WTC11 (cell line): ENCODE data around the gene RPUSD3. TPM values are rescaled to one million over a fixed set of nuclear protein-coding genes. Genes with fewer than 3 reads are reported as not detected.
A peak's percentile ranks its signal among the peaks of the same experiment; 100 is the strongest.

ENCODE experiments used
- ATAC-seq: fragments of 200-7000 bp; cut with Tn5 transposase; 2 replicates; pipeline ENCODE4 v1.10.0; 2021; ENCODE audit warnings: mild to moderate bottlenecking, moderate library complexity
- CTCF ChIA-PET: fragments of 300-600 bp; sonication (Branson Sonifier 250); formaldehyde crosslinking; loops from one replicate; lab custom pipeline; 2021; ENCODE audit warnings: antibody characterized with exemption; lab: Charles Lee
- POLR2A ChIA-PET: fragments of 350-600 bp; sonication (Branson Sonifier 250); formaldehyde crosslinking; loops from one replicate; lab custom pipeline; 2021; ENCODE audit warnings: antibody characterized with exemption; lab: Charles Lee
- DNase-seq: peaks from one replicate; pipeline ENCODE4 v3.0.0; 2021; ENCODE audit warnings: low spot score
- H3K27ac Mint-ChIP-seq: 2 replicates; pipeline ENCODE4 v1.8.0; 2021; ENCODE audit warnings: mixed read lengths
- H3K27me3 Mint-ChIP-seq: 2 replicates; pipeline ENCODE4 v1.8.0; 2021; ENCODE audit warnings: low read depth, mild to moderate bottlenecking, moderate library complexity, mixed read lengths
- H3K36me3 Mint-ChIP-seq: 2 replicates; pipeline ENCODE4 v1.8.0; 2021; ENCODE audit warnings: mixed read lengths
- H3K4me1 Mint-ChIP-seq: 2 replicates; pipeline ENCODE4 v1.8.0; 2022; ENCODE audit warnings: mixed read lengths
- H3K4me3 Mint-ChIP-seq: 2 replicates; pipeline ENCODE4 v1.8.0; 2021; ENCODE audit warnings: mild to moderate bottlenecking, moderate library complexity, mixed read lengths
- H3K9me3 Mint-ChIP-seq: 2 replicates; pipeline ENCODE4 v1.8.0; 2021; ENCODE audit warnings: mixed read lengths
- E2F1 ChIP-seq: sonication (generic); formaldehyde crosslinking; IDR thresholded peaks from 2 replicates; pipeline ENCODE4 v1.8.0; 2022; ENCODE audit warnings: mild to moderate bottlenecking, missing genetic modification reagents
- E2F4 ChIP-seq: sonication (generic); formaldehyde crosslinking; IDR thresholded peaks from 2 replicates; pipeline ENCODE4 v1.8.1; 2022; ENCODE audit warnings: low read depth, mild to moderate bottlenecking, moderate library complexity, missing genetic modification reagents, borderline replicate concordance
- ESRRA ChIP-seq: sonication (generic); formaldehyde crosslinking; IDR thresholded peaks from 2 replicates; pipeline ENCODE4 v1.8.1; 2022; ENCODE audit warnings: mild to moderate bottlenecking, missing genetic modification reagents, borderline replicate concordance
- ETV6 ChIP-seq: sonication (generic); formaldehyde crosslinking; IDR thresholded peaks from 2 replicates; pipeline ENCODE4 v1.8.1; 2022; ENCODE audit warnings: mild to moderate bottlenecking, missing genetic modification reagents
- GABPB1 ChIP-seq: sonication (generic); formaldehyde crosslinking; IDR thresholded peaks from 2 replicates; pipeline ENCODE4 v1.8.1; 2023; ENCODE audit warnings: mild to moderate bottlenecking, missing genetic modification reagents
- MYBL2 ChIP-seq: sonication (generic); formaldehyde crosslinking; IDR thresholded peaks from 2 replicates; pipeline ENCODE4 v1.8.1; 2023; ENCODE audit warnings: mild to moderate bottlenecking, moderate library complexity, missing genetic modification reagents
- NFATC4 ChIP-seq: fragments of 250-450 bp; sonication (Bioruptor Pico); IDR thresholded peaks from 2 replicates; pipeline ENCODE4 v1.9.0; 2021; ENCODE audit warnings: mild to moderate bottlenecking
- STAT6 ChIP-seq: sonication (generic); formaldehyde crosslinking; conservative IDR thresholded peaks from 2 replicates; pipeline ENCODE4 v1.8.1; 2023; ENCODE audit warnings: mild to moderate bottlenecking, low read depth, missing genetic modification reagents, moderate library complexity
- ZBTB21 ChIP-seq: sonication (generic); formaldehyde crosslinking; IDR thresholded peaks from 2 replicates; pipeline ENCODE4 v1.8.1; 2023; ENCODE audit warnings: mild to moderate bottlenecking, missing genetic modification reagents, borderline replicate concordance
- ZNF263 ChIP-seq: sonication (generic); formaldehyde crosslinking; IDR thresholded peaks from 2 replicates; pipeline ENCODE4 v1.8.1; 2022; ENCODE audit warnings: low read depth, mild to moderate bottlenecking, moderate library complexity, missing genetic modification reagents
- ZNF423 ChIP-seq: fragments of 250-450 bp; sonication (Bioruptor Pico); IDR thresholded peaks from 2 replicates; pipeline ENCODE4 v2.1.2; 2022; ENCODE audit warnings: mild to moderate bottlenecking, moderate library complexity
- ZNF512 ChIP-seq: sonication (generic); formaldehyde crosslinking; IDR thresholded peaks from 2 replicates; pipeline ENCODE4 v1.8.1; 2022; ENCODE audit warnings: missing genetic modification reagents, borderline replicate concordance
- total RNA-seq: library from RNA; stranded (reverse); gene quantifications from 3 replicates; pipeline ENCODE4 v1.2.3, GENCODE V29; 2021
- TF ChIP-seq, protein P1 (sequence below): sonication (generic); formaldehyde crosslinking; IDR thresholded peaks from 2 replicates; pipeline ENCODE4 v1.8.1; 2023; ENCODE audit warnings: mild to moderate bottlenecking, missing genetic modification reagents
- TF ChIP-seq, protein P2 (sequence below): sonication (generic); formaldehyde crosslinking; IDR thresholded peaks from 2 replicates; pipeline ENCODE4 v1.8.1; 2022; ENCODE audit warnings: low read depth, missing genetic modification reagents, borderline replicate concordance

RPUSD3 gene
- total RNA-seq, 1 experiment from 2014 or later, result 95.5 TPM

DNA sequence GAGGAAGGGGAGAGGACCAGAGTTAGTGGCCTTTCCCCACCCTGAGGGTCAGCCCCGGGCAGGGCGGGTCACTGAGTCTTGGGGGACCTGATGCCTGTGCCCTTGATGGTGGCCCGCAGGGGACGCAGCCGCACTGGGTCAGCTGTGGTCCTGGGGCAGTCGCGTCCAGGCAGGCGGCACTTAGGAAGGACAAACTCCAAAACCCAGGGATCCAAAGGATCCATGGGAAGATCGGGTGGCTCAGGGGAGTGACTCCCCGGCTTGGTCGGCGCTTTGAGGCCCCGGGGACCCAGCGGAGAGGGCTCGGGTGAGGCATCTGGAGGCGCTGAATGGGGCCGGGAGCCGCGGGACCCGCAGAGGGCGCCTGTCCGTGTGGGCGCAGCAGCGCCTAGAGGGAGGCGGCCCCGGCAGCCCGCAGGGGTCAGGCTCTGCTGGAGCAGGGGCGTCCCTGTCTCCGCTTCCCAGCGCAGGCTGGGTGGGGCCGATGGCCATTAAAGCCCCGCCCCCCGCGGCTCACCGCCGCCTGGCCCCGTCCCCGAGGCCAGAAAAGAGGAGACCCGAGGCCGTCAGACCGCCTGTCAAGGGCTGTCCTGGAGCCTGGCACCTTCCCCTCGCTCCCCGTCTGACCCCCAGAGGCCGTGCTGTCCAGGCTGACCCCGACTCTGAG is 18.7 kb upstream of the RPUSD3 start:
- TF ChIP-seq, protein P1, sequence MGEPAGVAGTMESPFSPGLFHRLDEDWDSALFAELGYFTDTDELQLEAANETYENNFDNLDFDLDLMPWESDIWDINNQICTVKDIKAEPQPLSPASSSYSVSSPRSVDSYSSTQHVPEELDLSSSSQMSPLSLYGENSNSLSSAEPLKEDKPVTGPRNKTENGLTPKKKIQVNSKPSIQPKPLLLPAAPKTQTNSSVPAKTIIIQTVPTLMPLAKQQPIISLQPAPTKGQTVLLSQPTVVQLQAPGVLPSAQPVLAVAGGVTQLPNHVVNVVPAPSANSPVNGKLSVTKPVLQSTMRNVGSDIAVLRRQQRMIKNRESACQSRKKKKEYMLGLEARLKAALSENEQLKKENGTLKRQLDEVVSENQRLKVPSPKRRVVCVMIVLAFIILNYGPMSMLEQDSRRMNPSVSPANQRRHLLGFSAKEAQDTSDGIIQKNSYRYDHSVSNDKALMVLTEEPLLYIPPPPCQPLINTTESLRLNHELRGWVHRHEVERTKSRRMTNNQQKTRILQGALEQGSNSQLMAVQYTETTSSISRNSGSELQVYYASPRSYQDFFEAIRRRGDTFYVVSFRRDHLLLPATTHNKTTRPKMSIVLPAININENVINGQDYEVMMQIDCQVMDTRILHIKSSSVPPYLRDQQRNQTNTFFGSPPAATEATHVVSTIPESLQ (CRISPR knock-in tag), result no peak
- TF ChIP-seq STAT6 (CRISPR knock-in tag), result no peak
- 0 out of 2 replicates have a peak, but pooled peaks have one; percentile 28 for TF ChIP-seq E2F1
- TF ChIP-seq ZBTB21 (CRISPR knock-in tag), result no peak
- no peak for TF ChIP-seq NFATC4 (CRISPR knock-in tag)
- no peak for TF ChIP-seq MYBL2 (CRISPR knock-in tag)
- TF ChIP-seq E2F4 (CRISPR knock-in tag), result no peak
- peak; percentile 56; the same call in 1 of the 2 replicates for TF ChIP-seq ZNF423
- peak; percentile 59; the same call in 1 of the 2 replicates for TF ChIP-seq GABPB1
- TF ChIP-seq ZNF263 (CRISPR knock-in tag), result no peak
- 0 out of 2 replicates have a peak, but pooled peaks have one; percentile 38 for TF ChIP-seq ETV6 (CRISPR knock-in tag)
- TF ChIP-seq ZNF512, result no peak
- peak; percentile 21; the same call in 1 of the 2 replicates for TF ChIP-seq ESRRA
- TF ChIP-seq, protein P2, sequence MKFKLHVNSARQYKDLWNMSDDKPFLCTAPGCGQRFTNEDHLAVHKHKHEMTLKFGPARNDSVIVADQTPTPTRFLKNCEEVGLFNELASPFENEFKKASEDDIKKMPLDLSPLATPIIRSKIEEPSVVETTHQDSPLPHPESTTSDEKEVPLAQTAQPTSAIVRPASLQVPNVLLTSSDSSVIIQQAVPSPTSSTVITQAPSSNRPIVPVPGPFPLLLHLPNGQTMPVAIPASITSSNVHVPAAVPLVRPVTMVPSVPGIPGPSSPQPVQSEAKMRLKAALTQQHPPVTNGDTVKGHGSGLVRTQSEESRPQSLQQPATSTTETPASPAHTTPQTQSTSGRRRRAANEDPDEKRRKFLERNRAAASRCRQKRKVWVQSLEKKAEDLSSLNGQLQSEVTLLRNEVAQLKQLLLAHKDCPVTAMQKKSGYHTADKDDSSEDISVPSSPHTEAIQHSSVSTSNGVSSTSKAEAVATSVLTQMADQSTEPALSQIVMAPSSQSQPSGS (CRISPR knock-in tag), result no peak
- DNase-seq (peak; percentile 74), ATAC-seq (peak; percentile 91)
- ChIA-PET POLR2A (no interaction called here), CTCF (interaction anchor here (0.5 to 2.5 kb wide), 3 partner anchors 9 to 84 kb away, joined by 3 to 9 read pairs (median 4); no protein-coding TSS in a partner anchor)
- no peaks in the 10 kb centered on the region for H3K9me3 Mint-ChIP-seq
- no peaks in the 10 kb centered on the region for H3K36me3 Mint-ChIP-seq
- H3K27me3 Mint-ChIP-seq, result peaks cover 12% of the 10 kb centered on the region
- H3K4me1 Mint-ChIP-seq, result peaks cover 25% of the 10 kb centered on the region
- H3K27ac Mint-ChIP-seq, result no peak overlapping the region
- peak overlapping the region; percentile 66 for H3K4me3 Mint-ChIP-seq
